ENCODE results near the gene GIT2. TPM values are rescaled to one million over a fixed set of nuclear protein-coding genes. Genes with fewer than 3 reads are reported as not detected.

GIT2 gene
- total and polyA plus RNA-seq, 2 of the 8 experiments (the other 6 are each of a cell fraction or from before 2014, with no cell fraction given): 9.6 to 20.7 TPM

GRCh38 chr12:110042264-110042663 is 46.1 kb upstream of the GIT2 start (continued):
- no peak for TF ChIP-seq CHD7 (IDR thresholded peaks at IDR 0.05; ENCODE audit: insufficient replicate concordance, low read length)
- no peak for TF ChIP-seq CTCF (IDR thresholded peaks at IDR 0.05; ENCODE audit: control extremely low read depth in 1 of 3, insufficient read depth in 1 of 3, low read depth in 1 of 3, low read length in 3 of 3)
- no peak for TF ChIP-seq SUZ12 (IDR thresholded peaks at IDR 0.05; ENCODE audit: low read length)
- no peak for TF ChIP-seq MAFK (IDR thresholded peaks at IDR 0.05; ENCODE audit: low read depth, low read length)
- no peak for TF ChIP-seq FOSL1 (IDR thresholded peaks at IDR 0.05; ENCODE audit: insufficient read depth, low read depth, low read length)
- no peak for TF ChIP-seq USF2 (IDR thresholded peaks at IDR 0.05; ENCODE audit: low read length)
- TF ChIP-seq TCF12 (IDR thresholded peaks at IDR 0.05; ENCODE audit: low read depth, low read length): no peak
- no peak for TF ChIP-seq TAF7 (optimal IDR thresholded peaks at IDR 0.05; ENCODE audit: borderline replicate concordance, low read depth, low read length)
